SK-N-SH (cell line): Measurements from ENCODE around the gene BTBD9. TPM values are rescaled to one million over a fixed set of nuclear protein-coding genes. Genes with fewer than 3 reads are reported as not detected.

Experiments
- CTCF ChIA-PET: fragments of 300-600, 350-600 bp; formaldehyde crosslinking; extraction: SDS; loops from one replicate; lab custom pipeline; 2021; lab: Yijun Ruan, JAX
- POLR2A ChIA-PET: fragments of 350-600 bp; sonication (Branson Sonifier 250); formaldehyde crosslinking; extraction: SDS; loops from one replicate; lab custom pipeline; 2020; ENCODE audit warnings: antibody characterized with exemption, inconsistent platforms; lab: Yijun Ruan, JAX
- DNase-seq: peaks from one replicate; pipeline ENCODE4 v3.0.0; 2012
- H2AFZ ChIP-seq: fragments of 200-600 bp; sonication (generic); 2 replicates; pipeline ENCODE4 v1.8.1; 2016; ENCODE audit warnings: antibody characterized with exemption, mild to moderate bottlenecking, low read depth
- H3F3A ChIP-seq: fragments of 200-600 bp; sonication (generic); replicated peaks from 2 replicates; pipeline ENCODE3; 2016; ENCODE audit warnings: antibody characterized with exemption, mild to moderate bottlenecking; ENCODE audit not compliant: insufficient read depth
- H3K27ac ChIP-seq, 2 experiments: fragments of 200-500 bp in 1 of 2; fragments of 200-600 bp in 1 of 2; sonication (Bioruptor generic) in 1 of 2; sonication (generic), shearing (Covaris generic) in 1 of 2; 2 replicates each; pipeline versions ENCODE4 v1.5.1 to v1.6.1; 2014 to 2016; ENCODE audit warnings: low read depth in 2 of 2, inconsistent platforms in 1 of 2, low read length in 1 of 2, mild to moderate bottlenecking in 1 of 2, mixed read lengths in 1 of 2
- H3K27me3 ChIP-seq: fragments of 200-600 bp; sonication (generic), shearing (Covaris generic); 2 replicates; pipeline ENCODE4 v1.6.1; 2016; ENCODE audit warnings: mixed run types; ENCODE audit not compliant: insufficient read depth
- H3K36me3 ChIP-seq, 2 experiments: fragments of 200-500 bp in 1 of 2; fragments of 200-600 bp in 1 of 2; sonication (Bioruptor generic) in 1 of 2; sonication (generic) in 1 of 2; replicated peaks in 1 of 2; 2 replicates each; pipeline versions ENCODE3 to v1.5.1; 2014 to 2016; ENCODE audit warnings: low read length in 1 of 2, mild to moderate bottlenecking in 1 of 2; ENCODE audit not compliant: insufficient read depth in 2 of 2, control insufficient read depth in 1 of 2
- H3K4me1 ChIP-seq, 2 experiments: fragments of 200-500 bp in 1 of 2; fragments of 200-600 bp in 1 of 2; sonication (Bioruptor generic) in 1 of 2; sonication (generic), shearing (Covaris generic) in 1 of 2; 2 replicates each; pipeline versions ENCODE4 v1.5.1 to v1.6.1; 2014 to 2016; ENCODE audit warnings: low read depth in 1 of 2, low read length in 1 of 2, mixed run types in 1 of 2; ENCODE audit not compliant: insufficient read depth in 2 of 2, control insufficient read depth in 1 of 2
- H3K4me2 ChIP-seq: fragments of 200-600 bp; sonication (generic), shearing (Covaris generic); 2 replicates; pipeline ENCODE4 v1.6.1; 2017; ENCODE audit warnings: mixed run types
- H3K4me3 ChIP-seq, 2 experiments: fragments of 200-500 bp in 1 of 2; fragments of 200-600 bp in 1 of 2; sonication (Bioruptor generic) in 1 of 2; sonication (generic), shearing (Covaris generic) in 1 of 2; 2 replicates each; pipeline versions ENCODE4 v1.5.1 to v1.8.1; 2014 to 2016; ENCODE audit warnings: low read depth in 2 of 2, inconsistent platforms in 1 of 2, low read length in 1 of 2, mild to moderate bottlenecking in 1 of 2, mixed read lengths in 1 of 2, moderate library complexity in 1 of 2
- H3K79me2 ChIP-seq: fragments of 200-600 bp; sonication (generic); 2 replicates; pipeline ENCODE4 v1.8.1; 2017; ENCODE audit warnings: mild to moderate bottlenecking; ENCODE audit not compliant: insufficient read depth
- H3K9ac ChIP-seq: fragments of 200-600 bp; sonication (generic); 2 replicates; pipeline ENCODE4 v1.6.1; 2017; ENCODE audit warnings: mixed run types
- H3K9me2 ChIP-seq: fragments of 200-600 bp; sonication (generic); 2 replicates; pipeline ENCODE4 v1.6.1; 2017; ENCODE audit warnings: mixed run types
- H3K9me3 ChIP-seq: fragments of 200-600 bp; sonication (generic); 2 replicates; pipeline ENCODE4 v1.6.1; 2017; ENCODE audit warnings: mixed run types, mild to moderate bottlenecking, moderate library complexity
- H4K20me1 ChIP-seq: fragments of 200-600 bp; sonication (generic); 2 replicates; pipeline ENCODE4 v1.6.1; 2017; ENCODE audit warnings: mild to moderate bottlenecking, mixed run types; ENCODE audit not compliant: insufficient read depth
- CHD2 ChIP-seq: fragments of 150-350 bp; IDR thresholded peaks from 2 replicates; pipeline ENCODE4 v1.6.1; 2018; ENCODE audit warnings: low read length; ENCODE audit not compliant: partially characterized antibody
- CTCF ChIP-seq: fragments of 200-600 bp; sonication (generic); IDR thresholded peaks from 2 replicates; pipeline ENCODE4 v1.6.1; 2017; ENCODE audit warnings: antibody characterized with exemption, mild to moderate bottlenecking, moderate library complexity
- ELF1 ChIP-seq: IDR thresholded peaks from 2 replicates; pipeline ENCODE4 v1.4.0; 2012
- EZH2phosphoT487 ChIP-seq: fragments of 200-600 bp; sonication (generic); IDR thresholded peaks from 2 replicates; pipeline ENCODE4 v1.6.1; 2017; ENCODE audit warnings: low read depth, mixed run types, mild to moderate bottlenecking, antibody characterized with exemption, moderate library complexity, borderline replicate concordance
- FOSL2 ChIP-seq: IDR thresholded peaks from 2 replicates; pipeline ENCODE4 v1.4.0; 2012; ENCODE audit warnings: low read depth, mild to moderate bottlenecking, moderate library complexity, borderline replicate concordance
- GATA2 ChIP-seq: sonication (generic); formaldehyde crosslinking; IDR thresholded peaks from 2 replicates; pipeline ENCODE4 v1.5.0; 2020; ENCODE audit warnings: mild to moderate bottlenecking, missing genetic modification reagents
- IRF3 ChIP-seq: fragments of 150-350 bp; IDR thresholded peaks from 2 replicates; pipeline ENCODE4 v1.6.1; 2016; ENCODE audit warnings: mild to moderate bottlenecking, low read depth, low read length
- JUND ChIP-seq: IDR thresholded peaks from 2 replicates; pipeline ENCODE4 v1.4.0; 2012
- MXI1 ChIP-seq: IDR thresholded peaks from 2 replicates; pipeline ENCODE4 v1.6.1; 2012; ENCODE audit warnings: mild to moderate bottlenecking, low read depth, low read length, improper control_type of control experiment
- NFIC ChIP-seq: IDR thresholded peaks from 2 replicates; pipeline ENCODE4 v1.4.0; 2012; ENCODE audit warnings: borderline replicate concordance
- NRF1 ChIP-seq: IDR thresholded peaks from 2 replicates; pipeline ENCODE4 v1.6.1; 2012; ENCODE audit warnings: low read depth, mild to moderate bottlenecking, low read length
- PBX3 ChIP-seq: IDR thresholded peaks from 2 replicates; pipeline ENCODE4; 2012
- POLR2AphosphoS5 ChIP-seq: IDR thresholded peaks from 2 replicates; pipeline ENCODE4 v1.6.1; 2012; ENCODE audit warnings: low read depth, low read length
- RAD21 ChIP-seq: IDR thresholded peaks from 2 replicates; pipeline ENCODE4 v1.6.1; 2012; ENCODE audit warnings: mild to moderate bottlenecking, low read length
- RCOR1 ChIP-seq: fragments of 150-350 bp; IDR thresholded peaks from 2 replicates; pipeline ENCODE4 v1.6.1; 2017; ENCODE audit warnings: antibody characterized with exemption, low read length
- SIN3A ChIP-seq: IDR thresholded peaks from 2 replicates; pipeline ENCODE4 v1.6.1; 2012; ENCODE audit warnings: low read depth, mild to moderate bottlenecking, low read length, moderate library complexity, borderline replicate concordance
- TEAD4 ChIP-seq: IDR thresholded peaks from 2 replicates; pipeline ENCODE4 v1.4.0; 2012; ENCODE audit warnings: mild to moderate bottlenecking, borderline replicate concordance; ENCODE audit not compliant: insufficient read depth
- USF2 ChIP-seq: fragments of 150-350 bp; IDR thresholded peaks from 2 replicates; pipeline ENCODE4 v1.6.1; 2017; ENCODE audit warnings: antibody characterized with exemption, low read length, low read depth, borderline replicate concordance
- YY1 ChIP-seq: IDR thresholded peaks from 2 replicates; pipeline ENCODE4 v1.4.0; 2012; ENCODE audit warnings: low read depth, mild to moderate bottlenecking
- WGBS: methylation state at CpG from one replicate; pipeline ENCODE4 v1.1.6; 2017; ENCODE audit warnings: low lambda C conversion rate; 5-methylcytosine and 5-hydroxymethylcytosine counted together
- polyA plus RNA-seq, 3 experiments: library from polyadenylated mRNA; depleted of rRNA; stranded (reverse); fragments of >200 nt; gene quantifications; 2 replicates each; pipeline ENCODE4 v1.2.3, GENCODE V29; 2012

BTBD9 gene
- polyA plus RNA-seq, 1 of the 3 experiments (the other 2 are of a cell fraction), result 2.2 TPM

- POLR2A ChIA-PET, result interaction anchor here (0.6 kb wide), 1 partner anchor 181 kb away, joined by 3 read pairs; no protein-coding TSS in a partner anchor
- H3K9ac ChIP-seq, result no peak overlapping the region
- no peaks in the 10 kb centered on the region for H4K20me1 ChIP-seq
- no peaks in the 10 kb centered on the region for H3K36me3 ChIP-seq
- H3K4me3 ChIP-seq, result no peak overlapping the region
- H3K79me2 ChIP-seq, result no peaks in the 10 kb centered on the region
- DNase-seq, result no peak
- H3K4me1 ChIP-seq, result peaks cover 3 to 15% of the 10 kb centered on the region in 2 experiments; a peak in 3 of 4 replicates
- no peak for TF ChIP-seq GATA2
- no peak for TF ChIP-seq RAD21
- TF ChIP-seq NRF1, result no peak
- no peak for TF ChIP-seq EZH2phosphoT487
- no peak for TF ChIP-seq CHD2
- TF ChIP-seq, all 33 proteins: peak for 0
- H3K4me2 ChIP-seq, result no peak overlapping the region
- H3K9me3 ChIP-seq, result no peaks in the 10 kb centered on the region
- no peaks in the 10 kb centered on the region for H3K27me3 ChIP-seq
- H3K9me2 ChIP-seq, result no peaks in the 10 kb centered on the region
- H3K27ac ChIP-seq, result no peak overlapping the region
- H3F3A ChIP-seq, result peaks cover 11% of the 10 kb centered on the region
- no peak overlapping the region for H2AFZ ChIP-seq
- CTCF ChIA-PET, result interaction anchor here (1.1 to 1.3 kb wide), 3 partner anchors 10 to 695 kb away, joined by 3 to 4 read pairs (median 3); no protein-coding TSS in a partner anchor
Observed at GRCh38 chr6:38554014-38554413, 85.7 kb downstream of the BTBD9 start.

GRCh38 chr6:38552121-38552520, 87.6 kb downstream of the BTBD9 start:
- no peak for DNase-seq
- no peak overlapping the region for H3K27ac ChIP-seq
- TF ChIP-seq TEAD4 (no peak), GATA2 (no peak), FOSL2 (no peak), PBX3 (no peak), JUND (no peak), RCOR1 (no peak), CTCF (no peak), MXI1 (no peak), IRF3 (no peak), POLR2AphosphoS5 (no peak), NFIC (no peak), USF2 (no peak), YY1 (no peak), ELF1 (no peak), SIN3A (no peak)
- TF ChIP-seq, all 33 proteins: peak for 0
- Histone ChIP-seq H3K4me1 (peaks cover 3 to 15% of the 10 kb centered on the region in 2 experiments; a peak in 3 of 4 replicates), H3F3A (peaks cover 11% of the 10 kb centered on the region), H3K79me2 (no peaks in the 10 kb centered on the region), H4K20me1 (no peaks in the 10 kb centered on the region), H3K4me3 (no peak overlapping the region), H3K9me3 (no peaks in the 10 kb centered on the region), H3K9ac (no peak overlapping the region), H2AFZ (no peak overlapping the region), H3K4me2 (no peak overlapping the region), H3K36me3 (no peaks in the 10 kb centered on the region), H3K9me2 (no peaks in the 10 kb centered on the region), H3K27me3 (no peaks in the 10 kb centered on the region)
- WGBS, result 80% methylated on average over 3 of the region's 3 CpGs
- ChIA-PET POLR2A (no interaction called here), CTCF (interaction anchor here (1.7 kb wide), 1 partner anchor 11 kb away, joined by 3 read pairs; no protein-coding TSS in a partner anchor)
